Gastrocnemius medialis (tissue), 4 donors: ENCODE results near the gene GCLM. TPM values are rescaled to one million over a fixed set of nuclear protein-coding genes. Genes with fewer than 3 reads are reported as not detected.
"Not testable (repeated sequence)": the region's sequence is repeated elsewhere in the genome, so short reads cannot be mapped to it uniquely, and the experiment has no call there.

Experiments used
- ATAC-seq, 2 donors: fragments of 150-250 bp; one replicate each; pipeline ENCODE4 v1.9.1; 2016
- DNase-seq, 2 donors: peaks; one replicate each; pipeline ENCODE4 v3.0.0-alpha.2; 2019
- H3K27ac ChIP-seq, 4 donors: fragments of 200-600 bp; sonication (generic); 1 replicate in 1 of 4; 2 replicates in 3 of 4; pipeline ENCODE4 v1.5.1; 2016 to 2018; ENCODE audit warnings: mild to moderate bottlenecking in 2 of 4, moderate library complexity in 1 of 4
- H3K27me3 ChIP-seq, 3 donors: fragments of 200-600 bp; sonication (generic) in 2 of 3; 1 replicate in 1 of 3; 2 replicates in 2 of 3; pipeline versions ENCODE4 v1.5.1 to v1.6.0; 2016 to 2019; ENCODE audit warnings: mild to moderate bottlenecking in 1 of 3, moderate library complexity in 1 of 3
- H3K36me3 ChIP-seq, 2 donors: fragments of 200-600 bp; sonication (generic) in 1 of 2; one replicate each; pipeline ENCODE4 v1.5.1; 2017 to 2018
- H3K4me1 ChIP-seq, 2 donors: fragments of 200-600 bp; sonication (generic) in 1 of 2; one replicate each; pipeline ENCODE4 v1.5.1; 2016 to 2017; ENCODE audit warnings: mild to moderate bottlenecking in 2 of 2
- H3K4me3 ChIP-seq, 4 donors: fragments of 200-600 bp; sonication (generic) in 3 of 4; 1 replicate in 1 of 4; 2 replicates in 3 of 4; pipeline ENCODE4 v1.5.1; 2016 to 2019; ENCODE audit warnings: mild to moderate bottlenecking in 2 of 4
- H3K9me3 ChIP-seq, 3 donors: fragments of 200-600 bp; sonication (generic) in 2 of 3; 1 replicate in 1 of 3; 2 replicates in 2 of 3; pipeline ENCODE4 v1.5.1; 2016 to 2019
- CTCF ChIP-seq, 5 experiments: fragments of 450-650 bp in 3 of 5; fragments of 200-600 bp in 2 of 5; sonication (generic) in 2 of 5; IDR thresholded peaks in 4 of 5; conservative IDR thresholded peaks in 1 of 5; 1 replicate in 4 of 5; 2 replicates in 1 of 5; pipeline ENCODE4 v1.5.1; 2016 to 2019; ENCODE audit warnings: antibody characterized with exemption in 5 of 5, mild to moderate bottlenecking in 3 of 5, moderate library complexity in 3 of 5
- POLR2A ChIP-seq, 2 donors: fragments of 450-650 bp; IDR thresholded peaks; one replicate each; pipeline ENCODE4 v1.6.1; 2017; ENCODE audit warnings: antibody characterized with exemption in 2 of 2, mild to moderate bottlenecking in 2 of 2, moderate library complexity in 2 of 2
- in situ Hi-C, 4 donors: fragments of 200-750 bp; cut with MboI; loops; one replicate each; pipeline versions ENCODE4 v1.15.0 to v1.8.0; 2017; ENCODE audit warnings: low sequenced_read_pairs in 4 of 4
- intact Hi-C: fragments of 100-400 bp; cut with DNase I; formaldehyde crosslinking; loops from one replicate; pipeline ENCODE4 v1.15.1; 2023; ENCODE audit warnings: low total_unique reads
- total RNA-seq, 4 donors: library from RNA; depleted of rRNA; stranded (reverse); fragments of >200 nt; gene quantifications; one replicate each; pipeline versions ENCODE4 v1.1.0 to v1.2.3, GENCODE V29; 2016

Gene GCLM
- total RNA-seq = 10 to 100 TPM; 20.9 to 26.7 (median 24.1) TPM

- TF ChIP-seq POLR2A (IDR thresholded peaks at IDR 0.05) = peak; percentile 60 to 64
- TF ChIP-seq CTCF (IDR thresholded peaks at IDR 0.05 in 4 of 5, conservative IDR thresholded peaks at IDR 0.05 in 1 of 5) = peak; percentile 79 to 98 (median 97)
- Histone ChIP-seq H3K9me3 (no peaks in the 10 kb centered on the region), H3K27ac (peak within 1 kb of the TSS; percentile 79 to 89 (median 84)), H3K4me1 (peaks cover 14 to 27% of the 10 kb centered on the region in 2 donors), H3K4me3 (peak within 1 kb of the TSS; percentile 66 to 76 (median 72)), H3K36me3 (no peaks in the 10 kb centered on the region), H3K27me3 (no peaks in the 10 kb centered on the region)
- intact Hi-C loops (loop anchor here (1.0 kb wide), 2 partner anchors 31 to 62 kb away; no protein-coding TSS in a partner anchor), in situ Hi-C loops (no loop called here)
- peak; percentile 92 to 98 for ATAC-seq
- DNase-seq = peak; percentile 84 to 90
Observed at GRCh38 chr1:93909146-93910050, at the start of gene GCLM. Gene GCLM (minus strand): TSS chr1:93909430. CDS start chr1:93909163, 267 bp downstream.

- no peaks in the 10 kb centered on the region for H3K4me1 ChIP-seq
- intact Hi-C loops = loop anchor here (5.0 kb wide), 1 partner anchor 884 kb away; no protein-coding TSS in a partner anchor
- H3K9me3 ChIP-seq = no peaks in the 10 kb centered on the region
- DNase-seq (no peak), ATAC-seq (no peak)
- no peaks in the 10 kb centered on the region for H3K27me3 ChIP-seq
- no peak for TF ChIP-seq POLR2A (IDR thresholded peaks at IDR 0.05)
- H3K27ac ChIP-seq = no peak overlapping the region
- no peaks in the 10 kb centered on the region for H3K36me3 ChIP-seq
- in situ Hi-C loops = no loop called here
- H3K4me3 ChIP-seq = no peak overlapping the region
Observed at GRCh38 chr1:93958726-93959100, 49.5 kb upstream of the GCLM start.

- Histone ChIP-seq H3K27ac (no peak overlapping the region), H3K27me3 (no peaks in the 10 kb centered on the region), H3K4me3 (no peak overlapping the region), H3K4me1 (no peaks in the 10 kb centered on the region), H3K36me3 (no peaks in the 10 kb centered on the region), H3K9me3 (no peaks in the 10 kb centered on the region)
- DNase-seq (no peak), ATAC-seq (no peak)
- intact Hi-C loops = loop anchor here (5.0 kb wide), 1 partner anchor 884 kb away; no protein-coding TSS in a partner anchor
- in situ Hi-C loops = no loop called here
- TF ChIP-seq CTCF (IDR thresholded peaks at IDR 0.05 in 4 of 5, conservative IDR thresholded peaks at IDR 0.05 in 1 of 5) (no peak), POLR2A (IDR thresholded peaks at IDR 0.05) (no peak)
Observed at GRCh38 chr1:93958032-93958725, 48.9 kb upstream of the GCLM start.

GRCh38 chr1:93955765-93956164 is 46.5 kb upstream of the GCLM start:
- no peak for TF ChIP-seq POLR2A (IDR thresholded peaks at IDR 0.05)
- no peak for TF ChIP-seq CTCF (IDR thresholded peaks at IDR 0.05 in 4 of 5, conservative IDR thresholded peaks at IDR 0.05 in 1 of 5)

GRCh38 chr1:93947002-93947686 is 37.9 kb upstream of the GCLM start:
- H3K9me3 ChIP-seq, H3K27ac ChIP-seq, DNase-seq, H3K4me1 ChIP-seq, intact Hi-C loops, H3K4me3 ChIP-seq, H3K36me3 ChIP-seq, ATAC-seq, H3K27me3 ChIP-seq, in situ Hi-C loops: not testable (repeated sequence)

More at GRCh38 chr1:93955765-93956164, 46.5 kb upstream of the GCLM start:
- H3K27me3 ChIP-seq = no peaks in the 10 kb centered on the region
- intact Hi-C loops = loop anchor here (5.0 kb wide), 1 partner anchor 887 kb away; no protein-coding TSS in a partner anchor
- H3K27ac ChIP-seq = no peak overlapping the region
- in situ Hi-C loops = no loop called here
- H3K36me3 ChIP-seq = no peaks in the 10 kb centered on the region
- no peak for ATAC-seq
- no peak for DNase-seq
- no peaks in the 10 kb centered on the region for H3K4me1 ChIP-seq
- no peak overlapping the region for H3K4me3 ChIP-seq
- no peaks in the 10 kb centered on the region for H3K9me3 ChIP-seq
